HepG2 (cell line): ENCODE data around the gene AP3D1. TPM values are rescaled to one million over a fixed set of nuclear protein-coding genes. Genes with fewer than 3 reads are reported as not detected.

Source experiments
- ARNTL ChIP-seq: sonication (generic); formaldehyde crosslinking; IDR thresholded peaks from 2 replicates; pipeline ENCODE4 v1.4.0; 2020; ENCODE audit warnings: mild to moderate bottlenecking, missing genetic modification reagents
- CEBPB ChIP-seq: IDR thresholded peaks from 2 replicates; pipeline ENCODE4 v1.6.1; 2011; ENCODE audit warnings: low read depth, low read length, improper control_type of control experiment, borderline replicate concordance
- CENPX ChIP-seq: sonication (generic); formaldehyde crosslinking; IDR thresholded peaks from 2 replicates; pipeline ENCODE4 v1.9.0; 2021; ENCODE audit warnings: mild to moderate bottlenecking, missing genetic modification reagents, moderate library complexity
- EEA1 ChIP-seq: sonication (generic); formaldehyde crosslinking; IDR thresholded peaks from 2 replicates; pipeline ENCODE4 v1.5.1; 2020; ENCODE audit warnings: mild to moderate bottlenecking, missing genetic modification reagents, borderline replicate concordance
- ESRRA ChIP-seq: sonication (generic); formaldehyde crosslinking; IDR thresholded peaks from 2 replicates; pipeline ENCODE4 v1.5.1; 2020; ENCODE audit warnings: mild to moderate bottlenecking, low read depth, missing genetic modification reagents
- FOXJ3 ChIP-seq: sonication (generic); formaldehyde crosslinking; IDR thresholded peaks from 2 replicates; pipeline ENCODE4 v1.4.0; 2020; ENCODE audit warnings: missing genetic modification reagents, mild to moderate bottlenecking, borderline replicate concordance
- HIVEP1 ChIP-seq: sonication (generic); formaldehyde crosslinking; IDR thresholded peaks from 2 replicates; pipeline ENCODE4 v1.4.0; 2020; ENCODE audit warnings: mild to moderate bottlenecking, missing genetic modification reagents
- HMG20B ChIP-seq: conservative IDR thresholded peaks from 2 replicates; pipeline ENCODE4 v1.6.1; 2016; ENCODE audit warnings: missing genetic modification reagents, missing compliant biosample characterization
- KMT2B ChIP-seq: IDR thresholded peaks from 2 replicates; pipeline ENCODE4 v1.6.1; 2016; ENCODE audit warnings: missing genetic modification reagents, missing compliant biosample characterization
- MAF1 ChIP-seq: sonication (generic); formaldehyde crosslinking; IDR thresholded peaks from 2 replicates; pipeline ENCODE4 v1.5.0; 2020; ENCODE audit warnings: missing genetic modification reagents, borderline replicate concordance
- MLLT10 ChIP-seq: sonication (generic); formaldehyde crosslinking; IDR thresholded peaks from 2 replicates; pipeline ENCODE4 v1.4.0; 2020; ENCODE audit warnings: missing genetic modification reagents
- RORA ChIP-seq: sonication (generic); formaldehyde crosslinking; IDR thresholded peaks from 2 replicates; pipeline ENCODE4 v1.5.0; 2020; ENCODE audit warnings: mild to moderate bottlenecking, missing genetic modification reagents, moderate library complexity
- SKI ChIP-seq: fragments of 450-650 bp; IDR thresholded peaks from one replicate; pipeline ENCODE4 v1.6.1; 2018; ENCODE audit warnings: mild to moderate bottlenecking; ENCODE audit not compliant: partially characterized antibody
- TCF7L2 ChIP-seq: IDR thresholded peaks from 2 replicates; pipeline ENCODE4 v1.6.1; 2011; ENCODE audit warnings: mild to moderate bottlenecking, low read depth, low read length, moderate library complexity
- TOE1 ChIP-seq: sonication (generic); formaldehyde crosslinking; IDR thresholded peaks from 2 replicates; pipeline ENCODE4 v1.4.0; 2020; ENCODE audit warnings: mild to moderate bottlenecking, missing genetic modification reagents
- ZNF230 ChIP-seq: sonication (generic); formaldehyde crosslinking; IDR thresholded peaks from 2 replicates; pipeline ENCODE4 v1.4.0; 2020; ENCODE audit warnings: mild to moderate bottlenecking, missing genetic modification reagents
- ZNF251 ChIP-seq: sonication (generic); formaldehyde crosslinking; IDR thresholded peaks from 2 replicates; pipeline ENCODE4 v1.9.0; 2021; ENCODE audit warnings: mild to moderate bottlenecking, missing genetic modification reagents
- ZNF629 ChIP-seq: sonication (generic); formaldehyde crosslinking; conservative IDR thresholded peaks from 2 replicates; pipeline ENCODE4 v1.5.0; 2020; ENCODE audit warnings: missing genetic modification reagents
- ZNF7 ChIP-seq: IDR thresholded peaks from 2 replicates; pipeline ENCODE4 v1.6.1; 2016; ENCODE audit warnings: missing biosample characterization, missing genetic modification reagents
- polyA plus RNA-seq, 8 experiments: library from polyadenylated mRNA; depleted of rRNA in 3 of 8; stranded (reverse) in 7 of 8; unstranded in 1 of 8; fragments of >200 nt; fragmentation: Illumina TruSeq in 4 of 8; extraction: Trizol in 4 of 8; gene quantifications; 2 replicates each; pipeline versions ENCODE4 v1.2.1 to v1.2.3, GENCODE V29; 2011 to 2016; ENCODE audit warnings: low read depth in 4 of 8, missing spikeins in 1 of 8, mixed read lengths in 1 of 8; ENCODE audit not compliant: insufficient read depth in 1 of 8
- total RNA-seq, 5 experiments: library from RNA; depleted of rRNA; stranded (reverse); fragments of >200 nt; fragmentation: Illumina TruSeq; extraction: Trizol; gene quantifications; 2 replicates each; pipeline ENCODE4 v1.2.3, GENCODE V29; 2016; ENCODE audit warnings: low read depth in 1 of 5
- TF ChIP-seq, protein P1 (sequence below): sonication (generic); formaldehyde crosslinking; IDR thresholded peaks from 2 replicates; pipeline ENCODE4 v1.8.0; 2023; ENCODE audit warnings: mild to moderate bottlenecking, missing genetic modification reagents
- TF ChIP-seq, protein P2 (sequence below): sonication (generic); formaldehyde crosslinking; IDR thresholded peaks from 2 replicates; pipeline ENCODE4 v1.8.0; 2022; ENCODE audit warnings: missing genetic modification reagents, mild to moderate bottlenecking, inconsistent platforms, borderline replicate concordance
- TF ChIP-seq, protein P3 (sequence below): sonication (generic); formaldehyde crosslinking; conservative IDR thresholded peaks from 2 replicates; pipeline ENCODE4 v1.4.0; 2020; ENCODE audit warnings: missing genetic modification reagents
- TF ChIP-seq, protein P4 (sequence below): IDR thresholded peaks from 2 replicates; pipeline ENCODE4 v1.6.1; 2016; ENCODE audit warnings: low read depth, control low read depth
- TF ChIP-seq, protein P5 (sequence below): sonication (generic); formaldehyde crosslinking; IDR thresholded peaks from 2 replicates; pipeline ENCODE4 v1.4.0; 2020; ENCODE audit warnings: missing genetic modification reagents

Gene AP3D1
- total and polyA plus RNA-seq, 2 of the 13 experiments (the other 11 are each of a cell fraction or from before 2014, with no cell fraction given): 68.0 to 82.6 TPM

DNA sequence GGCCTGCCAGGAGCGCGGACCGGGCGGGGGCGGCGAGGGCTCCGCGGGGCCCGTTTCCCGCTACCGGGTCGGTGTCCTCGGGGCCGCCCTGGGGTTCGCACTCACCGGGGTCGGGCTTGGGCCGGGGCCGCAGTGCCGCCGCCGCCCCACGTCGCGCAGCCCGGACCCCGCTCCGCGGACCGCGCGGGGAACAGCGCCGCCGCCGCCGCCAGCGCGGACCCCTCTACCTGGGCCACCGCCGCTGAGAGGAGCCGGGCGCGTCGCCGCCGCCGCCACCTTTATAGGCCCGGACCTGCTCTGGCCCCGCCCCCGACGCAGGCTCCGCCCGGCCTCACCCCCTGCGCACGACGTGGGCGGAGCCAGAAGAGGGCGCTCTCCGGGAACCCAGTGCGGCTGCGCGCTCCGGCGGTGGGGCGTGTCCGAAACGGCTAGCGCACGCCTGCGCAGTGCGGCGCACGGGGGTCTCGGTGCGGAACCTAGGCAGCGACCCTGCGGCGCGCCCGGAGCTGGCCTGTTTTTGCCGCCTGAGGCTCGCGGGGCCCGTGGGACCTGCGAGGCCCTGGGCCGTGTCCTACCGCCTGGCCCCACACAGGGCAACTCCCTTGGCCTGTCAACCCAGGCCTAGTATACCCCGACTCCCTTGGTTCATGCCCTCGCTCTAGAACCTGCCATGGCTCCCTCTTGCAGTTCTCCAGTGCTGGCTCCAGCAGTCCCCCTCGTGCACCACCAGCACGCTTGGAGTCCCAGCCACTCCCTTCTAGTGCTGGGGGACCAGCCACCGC, 100.2 kb downstream of the AP3D1 start, which contains the start of gene MKNK2 (continued):
- TF ChIP-seq CEBPB (no peak), TCF7L2 (no peak), MLLT10 (CRISPR knock-in tag) (no peak), CENPX (no peak), SKI (peak; percentile 54), MAF1 (CRISPR knock-in tag) (no peak), RORA (CRISPR knock-in tag) (no peak), EEA1 (CRISPR knock-in tag) (no peak; the same call in 1 of the 2 replicates), ZNF7 (CRISPR knock-in tag) (no peak), TOE1 (no peak), FOXJ3 (CRISPR knock-in tag) (no peak), ZNF251 (no peak), ESRRA (no peak), ZNF629 (CRISPR knock-in tag) (no peak), HMG20B (CRISPR knock-in tag) (no peak), KMT2B (CRISPR knock-in tag) (no peak), HIVEP1 (0 out of 2 replicates have a peak, but pooled peaks have one; percentile 30), ARNTL (CRISPR knock-in tag) (no peak), ZNF230 (no peak)
- TF ChIP-seq, protein P1, sequence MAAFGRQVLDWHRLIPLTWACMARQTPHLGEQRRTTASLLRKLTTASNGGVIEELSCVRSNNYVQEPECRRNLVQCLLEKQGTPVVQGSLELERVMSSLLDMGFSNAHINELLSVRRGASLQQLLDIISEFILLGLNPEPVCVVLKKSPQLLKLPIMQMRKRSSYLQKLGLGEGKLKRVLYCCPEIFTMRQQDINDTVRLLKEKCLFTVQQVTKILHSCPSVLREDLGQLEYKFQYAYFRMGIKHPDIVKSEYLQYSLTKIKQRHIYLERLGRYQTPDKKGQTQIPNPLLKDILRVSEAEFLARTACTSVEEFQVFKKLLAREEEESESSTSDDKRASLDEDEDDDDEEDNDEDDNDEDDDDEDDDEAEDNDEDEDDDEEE (CRISPR knock-in tag): 0 out of 2 replicates have a peak, but pooled peaks have one; percentile 11
- TF ChIP-seq, protein P2, sequence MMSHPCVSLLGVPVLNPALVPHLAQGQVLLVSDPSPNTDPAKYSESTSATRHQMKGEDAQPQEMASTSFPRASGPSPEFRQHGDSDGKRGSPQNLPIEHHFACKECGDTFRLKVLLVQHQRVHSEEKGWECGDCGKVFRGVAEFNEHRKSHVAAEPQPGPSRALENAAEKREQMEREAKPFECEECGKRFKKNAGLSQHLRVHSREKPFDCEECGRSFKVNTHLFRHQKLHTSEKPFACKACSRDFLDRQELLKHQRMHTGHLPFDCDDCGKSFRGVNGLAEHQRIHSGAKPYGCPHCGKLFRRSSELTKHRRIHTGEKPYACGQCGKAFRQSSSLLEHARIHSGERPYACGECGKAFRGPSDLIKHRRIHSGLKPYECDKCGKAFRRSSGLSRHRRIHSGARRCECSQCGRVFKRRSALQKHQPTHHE (CRISPR knock-in tag): 0 out of 2 replicates have a peak, but pooled peaks have one; percentile 90
- TF ChIP-seq, protein P3, sequence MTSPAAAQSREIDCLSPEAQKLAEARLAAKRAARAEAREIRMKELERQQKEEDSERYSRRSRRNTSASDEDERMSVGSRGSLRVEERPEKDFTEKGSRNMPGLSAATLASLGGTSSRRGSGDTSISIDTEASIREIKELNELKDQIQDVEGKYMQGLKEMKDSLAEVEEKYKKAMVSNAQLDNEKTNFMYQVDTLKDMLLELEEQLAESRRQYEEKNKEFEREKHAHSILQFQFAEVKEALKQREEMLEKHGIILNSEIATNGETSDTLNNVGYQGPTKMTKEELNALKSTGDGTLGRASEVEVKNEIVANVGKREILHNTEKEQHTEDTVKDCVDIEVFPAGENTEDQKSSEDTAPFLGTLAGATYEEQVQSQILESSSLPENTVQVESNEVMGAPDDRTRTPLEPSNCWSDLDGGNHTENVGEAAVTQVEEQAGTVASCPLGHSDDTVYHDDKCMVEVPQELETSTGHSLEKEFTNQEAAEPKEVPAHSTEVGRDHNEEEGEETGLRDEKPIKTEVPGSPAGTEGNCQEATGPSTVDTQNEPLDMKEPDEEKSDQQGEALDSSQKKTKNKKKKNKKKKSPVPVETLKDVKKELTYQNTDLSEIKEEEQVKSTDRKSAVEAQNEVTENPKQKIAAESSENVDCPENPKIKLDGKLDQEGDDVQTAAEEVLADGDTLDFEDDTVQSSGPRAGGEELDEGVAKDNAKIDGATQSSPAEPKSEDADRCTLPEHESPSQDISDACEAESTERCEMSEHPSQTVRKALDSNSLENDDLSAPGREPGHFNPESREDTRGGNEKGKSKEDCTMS: no peak
- TF ChIP-seq, protein P4, sequence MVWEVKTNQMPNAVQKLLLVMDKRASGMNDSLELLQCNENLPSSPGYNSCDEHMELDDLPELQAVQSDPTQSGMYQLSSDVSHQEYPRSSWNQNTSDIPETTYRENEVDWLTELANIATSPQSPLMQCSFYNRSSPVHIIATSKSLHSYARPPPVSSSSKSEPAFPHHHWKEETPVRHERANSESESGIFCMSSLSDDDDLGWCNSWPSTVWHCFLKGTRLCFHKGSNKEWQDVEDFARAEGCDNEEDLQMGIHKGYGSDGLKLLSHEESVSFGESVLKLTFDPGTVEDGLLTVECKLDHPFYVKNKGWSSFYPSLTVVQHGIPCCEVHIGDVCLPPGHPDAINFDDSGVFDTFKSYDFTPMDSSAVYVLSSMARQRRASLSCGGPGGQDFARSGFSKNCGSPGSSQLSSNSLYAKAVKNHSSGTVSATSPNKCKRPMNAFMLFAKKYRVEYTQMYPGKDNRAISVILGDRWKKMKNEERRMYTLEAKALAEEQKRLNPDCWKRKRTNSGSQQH: no peak
- TF ChIP-seq, protein P5, sequence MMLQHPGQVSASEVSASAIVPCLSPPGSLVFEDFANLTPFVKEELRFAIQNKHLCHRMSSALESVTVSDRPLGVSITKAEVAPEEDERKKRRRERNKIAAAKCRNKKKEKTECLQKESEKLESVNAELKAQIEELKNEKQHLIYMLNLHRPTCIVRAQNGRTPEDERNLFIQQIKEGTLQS (CRISPR knock-in tag): peak; percentile 10; the same call in 1 of the 2 replicates
